CD8-positive, alpha-beta memory T cell (primary cell): ENCODE measurements around the gene SH3GL3. TPM values are rescaled to one million over a fixed set of nuclear protein-coding genes. Genes with fewer than 3 reads are reported as not detected.

Experiments
- CTCF ChIA-PET: fragments of 350-600 bp; sonication (Branson Sonifier 250); formaldehyde crosslinking; loops from one replicate; lab custom pipeline; 2021; ENCODE audit warnings: antibody characterized with exemption; lab: Charles Lee
- POLR2A ChIA-PET: fragments of 350-600 bp; sonication (Branson Sonifier 250); formaldehyde crosslinking; loops from one replicate; lab custom pipeline; 2021; ENCODE audit warnings: antibody characterized with exemption; lab: Charles Lee
- DNase-seq, 5 donors: peaks; one replicate each; pipeline versions ENCODE4 v3.0.0 to v3.0.0-alpha.2; 2020 to 2022; ENCODE audit warnings: mixed read lengths in 1 of 5
- H3K27ac ChIP-seq: one replicate; pipeline ENCODE4 v1.7.0; 2013; ENCODE audit warnings: low read depth, mild to moderate bottlenecking, low read length, moderate library complexity
- H3K27me3 ChIP-seq: 2 replicates; pipeline ENCODE4 v1.7.0; 2013; ENCODE audit warnings: low read length, mild to moderate bottlenecking; ENCODE audit not compliant: insufficient read depth, poor library complexity, severe bottlenecking
- H3K36me3 ChIP-seq: 2 replicates; pipeline ENCODE4 v1.7.0; 2013; ENCODE audit warnings: mild to moderate bottlenecking, low read length, moderate library complexity; ENCODE audit not compliant: insufficient read depth
- H3K4me1 ChIP-seq: 2 replicates; pipeline ENCODE4 v1.7.0; 2013; ENCODE audit warnings: mild to moderate bottlenecking, low read length, moderate library complexity; ENCODE audit not compliant: insufficient read depth
- H3K4me3 ChIP-seq: 2 replicates; pipeline ENCODE4 v1.7.0; 2013; ENCODE audit warnings: mild to moderate bottlenecking, low read length
- H3K9me3 ChIP-seq: 2 replicates; pipeline ENCODE4 v1.7.0; 2013; ENCODE audit warnings: mild to moderate bottlenecking, low read length
- H3K27ac Mint-ChIP-seq, 8 donors: one replicate each; pipeline ENCODE4 v1.8.0; 2020 to 2021; ENCODE audit warnings: mixed read lengths in 8 of 8, mild to moderate bottlenecking in 6 of 8, inconsistent platforms in 3 of 8, moderate library complexity in 3 of 8
- H3K27me3 Mint-ChIP-seq, 2 donors: one replicate each; pipeline ENCODE4 v1.8.0; 2020 to 2021; ENCODE audit warnings: mixed read lengths in 2 of 2, mild to moderate bottlenecking in 1 of 2, moderate library complexity in 1 of 2
- H3K36me3 Mint-ChIP-seq, 3 donors: one replicate each; pipeline ENCODE4 v1.8.0; 2020 to 2021; ENCODE audit warnings: mixed read lengths in 3 of 3, inconsistent platforms in 1 of 3, mild to moderate bottlenecking in 1 of 3
- H3K4me1 Mint-ChIP-seq, 3 donors: one replicate each; pipeline ENCODE4 v1.8.0; 2020 to 2021; ENCODE audit warnings: mixed read lengths in 3 of 3, inconsistent platforms in 1 of 3, mild to moderate bottlenecking in 1 of 3
- H3K4me3 Mint-ChIP-seq, 7 donors: one replicate each; pipeline ENCODE4 v1.8.0; 2020 to 2021; ENCODE audit warnings: mixed read lengths in 7 of 7, mild to moderate bottlenecking in 6 of 7, moderate library complexity in 4 of 7, inconsistent platforms in 2 of 7
- H3K9me3 Mint-ChIP-seq, 5 donors: one replicate each; pipeline ENCODE4 v1.8.0; 2020 to 2022; ENCODE audit warnings: mixed read lengths in 5 of 5, mild to moderate bottlenecking in 3 of 5, moderate library complexity in 2 of 5, inconsistent platforms in 1 of 5
- polyA plus RNA-seq: library from polyadenylated mRNA; unstranded; fragments of 300-500 nt; fragmentation: Illumina TruSeq; gene quantifications from one replicate; pipeline ENCODE4 v1.2.3, GENCODE V29; 2021
- total RNA-seq, 2 experiments: library from RNA; stranded (reverse); gene quantifications; one replicate each; pipeline ENCODE4 v1.2.3, GENCODE V29; 2021

SH3GL3 gene
- total and polyA plus RNA-seq, 3 experiments from 2014 or later: not detected

DNA sequence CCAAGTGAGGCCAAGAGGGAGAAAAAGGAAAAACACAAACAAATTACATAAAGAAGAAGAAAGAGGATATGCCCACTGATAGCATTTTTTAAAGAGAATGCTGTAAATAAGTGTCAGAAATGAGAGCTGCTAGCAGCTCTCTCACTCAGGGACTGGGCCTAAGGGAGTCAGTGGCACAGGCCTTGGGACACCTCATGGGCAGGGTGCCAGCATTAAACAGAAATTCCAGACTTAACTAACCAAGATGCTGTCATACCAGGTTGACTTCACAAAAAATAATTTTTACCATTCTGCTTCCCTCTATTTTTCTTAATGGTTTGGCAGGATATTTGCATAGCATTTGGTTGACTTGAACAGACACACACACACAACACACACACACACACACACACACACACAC is 114.5 kb downstream of the SH3GL3 start:
- Histone ChIP-seq H3K4me1 (no peaks in the 10 kb centered on the region), H3K9me3 (no peaks in the 10 kb centered on the region), H3K4me3 (no peak overlapping the region), H3K27me3 (no peaks in the 10 kb centered on the region), H3K36me3 (no peaks in the 10 kb centered on the region), H3K27ac (no peak overlapping the region)
- ChIA-PET CTCF (interaction anchor here (1.0 kb wide), 1 partner anchor 13 kb away, joined by 3 read pairs; no protein-coding TSS in a partner anchor), POLR2A (no interaction called here)
- no peaks in the 10 kb centered on the region for H3K9me3 Mint-ChIP-seq
- no peak overlapping the region for H3K27ac Mint-ChIP-seq
- DNase-seq: no peak
- H3K4me1 Mint-ChIP-seq: no peaks in the 10 kb centered on the region
- peaks cover 5 to 13% of the 10 kb centered on the region in 2 donors for H3K27me3 Mint-ChIP-seq
- H3K36me3 Mint-ChIP-seq: no peaks in the 10 kb centered on the region
- H3K4me3 Mint-ChIP-seq: no peak overlapping the region

DNA sequence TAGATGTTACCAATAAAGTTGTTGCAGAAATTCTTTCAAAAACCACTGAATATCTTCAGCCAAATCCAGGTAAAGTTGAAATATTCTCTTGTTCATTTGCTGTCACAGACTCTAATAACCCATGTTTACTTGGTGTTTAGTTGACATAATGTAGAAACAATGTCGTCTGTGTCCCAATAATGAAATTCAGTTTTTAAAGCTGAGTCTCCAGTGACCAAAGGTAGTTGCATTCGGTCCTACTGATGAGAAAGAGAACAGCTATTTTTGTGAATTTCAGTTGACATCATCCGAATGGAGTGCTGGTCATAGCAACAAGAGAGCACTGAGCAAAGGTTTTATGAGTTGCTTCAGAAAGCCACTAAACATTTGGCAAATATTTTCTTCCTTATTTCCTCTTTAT is 118.0 kb downstream of the SH3GL3 start:
- no peaks in the 10 kb centered on the region for H3K4me1 Mint-ChIP-seq
- Histone ChIP-seq H3K4me1 (no peaks in the 10 kb centered on the region), H3K9me3 (no peaks in the 10 kb centered on the region), H3K27ac (no peak overlapping the region), H3K27me3 (no peaks in the 10 kb centered on the region), H3K4me3 (no peak overlapping the region), H3K36me3 (no peaks in the 10 kb centered on the region)
- no peaks in the 10 kb centered on the region for H3K9me3 Mint-ChIP-seq
- DNase-seq: no peak
- CTCF ChIA-PET: no interaction called here
- H3K27me3 Mint-ChIP-seq: peaks cover 0 to 4% of the 10 kb centered on the region in 2 donors
- H3K36me3 Mint-ChIP-seq: no peaks in the 10 kb centered on the region
- no peak overlapping the region for H3K27ac Mint-ChIP-seq
- no peak overlapping the region for H3K4me3 Mint-ChIP-seq
- POLR2A ChIA-PET: no interaction called here

DNA sequence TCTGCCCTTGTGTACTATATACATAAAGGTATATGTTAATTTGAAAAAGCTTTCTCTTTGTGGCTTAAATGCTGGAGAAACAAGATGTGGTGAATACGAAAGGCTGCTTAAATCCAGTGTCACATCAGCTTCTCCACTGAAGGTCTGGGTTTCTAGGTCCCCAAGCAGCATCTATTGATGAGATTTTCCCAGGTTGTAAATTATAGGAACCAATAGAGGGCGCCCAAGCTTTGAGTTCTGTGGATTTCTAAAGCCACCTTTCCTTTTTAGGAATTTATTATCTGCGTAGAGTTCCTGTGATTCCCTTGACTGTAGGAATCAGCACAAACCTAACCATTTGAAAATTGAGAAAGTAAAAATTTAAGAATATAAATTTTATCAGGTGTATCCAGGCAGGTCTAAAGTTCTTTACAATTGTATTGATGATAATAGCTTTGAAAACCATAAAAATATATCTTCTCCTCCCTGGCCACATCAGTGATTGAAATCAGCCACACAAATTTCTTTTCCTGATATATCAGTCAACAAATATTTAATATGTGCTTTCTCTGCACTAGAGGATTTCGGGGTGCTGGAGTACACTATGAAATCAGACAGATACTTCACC is 118.5 kb downstream of the SH3GL3 start:
- ChIA-PET POLR2A (no interaction called here), CTCF (no interaction called here)
- H3K4me3 ChIP-seq: no peak overlapping the region
- H3K4me3 Mint-ChIP-seq: no peak overlapping the region
- H3K4me1 ChIP-seq: no peaks in the 10 kb centered on the region
- no peaks in the 10 kb centered on the region for H3K36me3 Mint-ChIP-seq
- no peaks in the 10 kb centered on the region for H3K36me3 ChIP-seq
- H3K27me3 Mint-ChIP-seq: peaks cover 0 to 4% of the 10 kb centered on the region in 2 donors
- H3K27ac ChIP-seq: no peak overlapping the region
- H3K9me3 ChIP-seq: no peaks in the 10 kb centered on the region
- H3K27ac Mint-ChIP-seq: no peak overlapping the region
- no peaks in the 10 kb centered on the region for H3K27me3 ChIP-seq
- no peaks in the 10 kb centered on the region for H3K4me1 Mint-ChIP-seq
- no peak for DNase-seq
- H3K9me3 Mint-ChIP-seq: no peaks in the 10 kb centered on the region

DNA sequence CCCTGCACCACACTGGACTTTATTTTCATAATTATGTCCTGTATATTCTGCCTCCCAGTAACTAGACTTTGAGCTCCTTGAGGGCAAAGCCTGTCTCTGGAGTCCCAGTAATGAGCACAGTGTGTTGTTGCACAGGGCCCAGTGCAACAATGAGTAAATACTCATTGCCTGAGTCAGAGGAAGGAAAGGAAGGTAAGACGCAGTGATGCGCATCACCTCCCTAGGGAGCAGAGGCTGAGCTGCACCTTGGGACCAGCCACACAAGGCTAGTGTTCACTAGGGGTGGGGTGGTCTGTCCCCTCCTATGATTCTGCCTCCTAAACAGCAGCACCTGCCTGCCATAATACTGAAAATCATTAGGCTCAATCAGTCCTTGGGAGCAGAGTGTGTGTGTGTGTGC is 120.2 kb downstream of the SH3GL3 start:
- no peaks in the 10 kb centered on the region for H3K36me3 Mint-ChIP-seq
- CTCF ChIA-PET: no interaction called here

DNA sequence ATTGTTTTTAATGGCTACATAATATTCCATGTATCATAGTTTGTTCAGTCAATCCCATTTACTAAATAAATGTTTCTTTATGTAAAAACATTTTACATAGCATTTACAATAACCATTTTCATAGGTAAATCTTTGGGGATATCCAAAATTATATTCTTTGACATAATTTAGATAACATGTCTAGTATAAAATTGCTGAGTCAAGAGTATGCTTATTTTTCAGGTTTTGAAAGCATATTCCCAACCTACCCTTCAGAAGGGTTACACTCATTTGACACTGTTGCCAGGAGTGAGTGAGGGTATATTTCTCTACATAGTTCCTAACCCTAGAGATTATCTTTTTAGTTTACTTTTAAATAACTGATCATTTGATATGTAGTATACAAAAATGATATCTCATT is 122.2 kb downstream of the SH3GL3 start:
- Mint-ChIP-seq H3K27ac (no peak overlapping the region), H3K9me3 (no peaks in the 10 kb centered on the region), H3K36me3 (no peaks in the 10 kb centered on the region), H3K4me1 (no peaks in the 10 kb centered on the region), H3K27me3 (peaks cover 0 to 4% of the 10 kb centered on the region in 2 donors), H3K4me3 (no peak overlapping the region)
- ChIA-PET CTCF (interaction anchor here (1.0 kb wide), 1 partner anchor 12 kb away, joined by 3 read pairs; no protein-coding TSS in a partner anchor), POLR2A (no interaction called here)
- H3K27me3 ChIP-seq: no peaks in the 10 kb centered on the region
- no peak overlapping the region for H3K4me3 ChIP-seq
- no peaks in the 10 kb centered on the region for H3K4me1 ChIP-seq
- no peak for DNase-seq
- no peaks in the 10 kb centered on the region for H3K36me3 ChIP-seq
- no peak overlapping the region for H3K27ac ChIP-seq
- no peaks in the 10 kb centered on the region for H3K9me3 ChIP-seq

More for the DNA sequence above, 120.2 kb downstream of the SH3GL3 start:
- no peaks in the 10 kb centered on the region for H3K27me3 ChIP-seq
- Mint-ChIP-seq H3K4me1 (no peaks in the 10 kb centered on the region), H3K27ac (no peak overlapping the region), H3K9me3 (no peaks in the 10 kb centered on the region), H3K27me3 (peaks cover 0 to 4% of the 10 kb centered on the region in 2 donors), H3K4me3 (no peak overlapping the region)
- DNase-seq: no peak
- no peaks in the 10 kb centered on the region for H3K36me3 ChIP-seq
- no peaks in the 10 kb centered on the region for H3K4me1 ChIP-seq
- no peak overlapping the region for H3K4me3 ChIP-seq
- H3K27ac ChIP-seq: no peak overlapping the region
- H3K9me3 ChIP-seq: no peaks in the 10 kb centered on the region
- POLR2A ChIA-PET: no interaction called here

DNA sequence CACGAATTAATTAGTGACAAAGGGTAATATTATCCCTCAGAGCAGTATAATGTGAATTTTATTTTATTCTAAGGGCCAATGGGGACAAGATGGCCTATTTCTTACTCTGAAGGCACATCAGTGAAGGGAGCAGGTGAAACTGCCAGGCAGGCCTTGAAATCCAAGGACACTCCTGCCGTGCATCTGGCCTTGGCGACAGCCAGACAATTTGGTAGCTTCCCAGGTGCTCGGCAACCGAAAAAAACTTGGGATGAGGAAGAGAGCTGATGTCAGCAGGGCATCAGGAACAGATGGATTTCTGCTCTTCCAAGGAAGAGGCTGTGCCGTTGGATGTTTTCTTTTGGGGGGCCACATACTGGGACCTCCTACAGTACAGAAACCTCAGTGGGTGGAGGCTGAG is 123.6 kb downstream of the SH3GL3 start:
- Mint-ChIP-seq H3K4me1 (no peaks in the 10 kb centered on the region), H3K9me3 (no peaks in the 10 kb centered on the region), H3K36me3 (no peaks in the 10 kb centered on the region), H3K27ac (no peak overlapping the region), H3K4me3 (no peak overlapping the region), H3K27me3 (peaks cover 0 to 4% of the 10 kb centered on the region in 2 donors)
- Histone ChIP-seq H3K4me3 (no peak overlapping the region), H3K27ac (no peak overlapping the region), H3K9me3 (no peaks in the 10 kb centered on the region), H3K4me1 (no peaks in the 10 kb centered on the region), H3K27me3 (no peaks in the 10 kb centered on the region), H3K36me3 (no peaks in the 10 kb centered on the region)
- no peak for DNase-seq
- ChIA-PET CTCF (no interaction called here), POLR2A (no interaction called here)

DNA sequence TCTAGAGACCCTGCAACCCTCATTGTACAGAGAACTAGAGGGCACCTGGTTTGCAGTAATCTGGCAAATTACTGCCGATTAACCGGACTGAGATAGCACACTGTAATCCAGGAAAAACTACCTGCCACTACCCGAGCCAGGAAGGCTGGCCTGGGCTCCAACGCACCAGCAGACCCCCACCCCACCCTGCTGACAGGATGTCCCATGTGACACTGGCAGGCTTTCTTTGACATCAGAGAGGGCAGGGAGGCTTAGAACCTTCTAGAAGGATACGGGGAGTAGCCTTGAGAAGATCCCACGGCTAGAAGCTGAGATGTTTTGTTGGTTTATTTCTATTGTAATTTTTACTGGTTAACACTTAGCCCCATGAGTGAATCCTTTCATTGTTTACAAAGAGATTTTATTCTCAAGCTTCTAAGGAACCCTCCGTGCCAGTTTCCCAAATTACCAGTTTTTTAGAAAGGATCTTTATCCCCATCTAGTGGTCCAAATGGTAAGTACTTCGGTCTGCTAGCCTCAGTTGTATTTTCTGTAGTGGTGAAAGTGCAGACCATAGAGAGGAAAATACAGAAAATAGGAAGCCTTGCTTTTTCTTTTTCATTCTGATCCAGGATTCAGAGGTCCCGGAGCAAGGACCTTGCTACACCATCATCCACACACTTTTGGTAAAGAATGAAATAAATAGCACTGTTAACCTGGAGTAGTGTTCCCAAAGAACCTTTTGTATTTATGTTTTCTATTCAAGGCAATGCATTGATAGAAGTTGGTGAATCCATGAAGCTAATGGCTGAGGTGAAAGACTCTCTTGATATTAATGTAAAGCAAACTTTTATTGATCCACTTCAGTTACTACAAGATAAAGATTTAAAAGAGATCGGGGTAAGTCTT is 124.9 kb downstream of the SH3GL3 start:
- Histone ChIP-seq H3K27me3 (no peaks in the 10 kb centered on the region), H3K36me3 (no peaks in the 10 kb centered on the region), H3K4me1 (no peaks in the 10 kb centered on the region), H3K4me3 (no peak overlapping the region), H3K27ac (no peak overlapping the region), H3K9me3 (no peaks in the 10 kb centered on the region)
- H3K9me3 Mint-ChIP-seq: no peaks in the 10 kb centered on the region
- H3K4me1 Mint-ChIP-seq: no peaks in the 10 kb centered on the region
- no peak overlapping the region for H3K4me3 Mint-ChIP-seq
- CTCF ChIA-PET: no interaction called here
- DNase-seq: no peak
- peaks cover 0 to 4% of the 10 kb centered on the region in 2 donors for H3K27me3 Mint-ChIP-seq
- no peak overlapping the region for H3K27ac Mint-ChIP-seq
- H3K36me3 Mint-ChIP-seq: no peaks in the 10 kb centered on the region
- POLR2A ChIA-PET: no interaction called here

DNA sequence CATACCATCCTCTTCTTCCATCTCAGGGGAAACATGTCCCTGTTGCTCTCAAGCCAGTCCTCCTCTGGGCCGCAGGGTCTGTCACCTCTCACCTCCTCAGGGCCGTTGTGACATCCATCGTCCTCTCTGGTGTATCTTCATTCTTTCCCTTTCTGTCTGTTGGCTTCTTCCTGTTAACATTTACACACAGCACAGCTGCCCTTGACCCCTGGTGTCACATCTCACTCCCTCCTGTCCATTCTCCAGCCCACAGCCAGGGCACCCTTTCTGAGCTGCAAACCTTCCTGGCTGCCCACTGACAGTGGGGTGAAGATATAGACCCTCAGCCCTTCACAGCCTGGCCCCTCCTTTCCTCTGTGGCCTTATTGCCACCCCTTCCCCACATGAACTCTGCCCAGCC is 127.2 kb downstream of the SH3GL3 start:
- Histone ChIP-seq H3K36me3 (no peaks in the 10 kb centered on the region), H3K4me3 (no peak overlapping the region), H3K27me3 (no peaks in the 10 kb centered on the region), H3K27ac (no peak overlapping the region), H3K9me3 (no peaks in the 10 kb centered on the region), H3K4me1 (no peaks in the 10 kb centered on the region)
- Mint-ChIP-seq H3K9me3 (no peaks in the 10 kb centered on the region), H3K27ac (no peak overlapping the region), H3K4me1 (no peaks in the 10 kb centered on the region), H3K36me3 (no peaks in the 10 kb centered on the region), H3K27me3 (peaks cover 0 to 1% of the 10 kb centered on the region in 2 donors), H3K4me3 (no peak overlapping the region)
- no peak for DNase-seq
- CTCF ChIA-PET: no interaction called here
- POLR2A ChIA-PET: no interaction called here
